Middle frontal gyrus (tissue), 1 donor: ENCODE data around the gene SDHA.
A peak's percentile ranks its signal among the peaks of the same experiment; 100 is the strongest.

Experiments
- DNase-seq: peaks from one replicate; pipeline ENCODE4 v3.0.0-alpha.2; 2015; ENCODE audit warnings: low spot score; ENCODE audit errors: extremely low spot score

The SDHA gene

GRCh38 chr5:185095-186070 lies 32.7 kb upstream of the SDHA start:
- no peak for DNase-seq

DNA sequence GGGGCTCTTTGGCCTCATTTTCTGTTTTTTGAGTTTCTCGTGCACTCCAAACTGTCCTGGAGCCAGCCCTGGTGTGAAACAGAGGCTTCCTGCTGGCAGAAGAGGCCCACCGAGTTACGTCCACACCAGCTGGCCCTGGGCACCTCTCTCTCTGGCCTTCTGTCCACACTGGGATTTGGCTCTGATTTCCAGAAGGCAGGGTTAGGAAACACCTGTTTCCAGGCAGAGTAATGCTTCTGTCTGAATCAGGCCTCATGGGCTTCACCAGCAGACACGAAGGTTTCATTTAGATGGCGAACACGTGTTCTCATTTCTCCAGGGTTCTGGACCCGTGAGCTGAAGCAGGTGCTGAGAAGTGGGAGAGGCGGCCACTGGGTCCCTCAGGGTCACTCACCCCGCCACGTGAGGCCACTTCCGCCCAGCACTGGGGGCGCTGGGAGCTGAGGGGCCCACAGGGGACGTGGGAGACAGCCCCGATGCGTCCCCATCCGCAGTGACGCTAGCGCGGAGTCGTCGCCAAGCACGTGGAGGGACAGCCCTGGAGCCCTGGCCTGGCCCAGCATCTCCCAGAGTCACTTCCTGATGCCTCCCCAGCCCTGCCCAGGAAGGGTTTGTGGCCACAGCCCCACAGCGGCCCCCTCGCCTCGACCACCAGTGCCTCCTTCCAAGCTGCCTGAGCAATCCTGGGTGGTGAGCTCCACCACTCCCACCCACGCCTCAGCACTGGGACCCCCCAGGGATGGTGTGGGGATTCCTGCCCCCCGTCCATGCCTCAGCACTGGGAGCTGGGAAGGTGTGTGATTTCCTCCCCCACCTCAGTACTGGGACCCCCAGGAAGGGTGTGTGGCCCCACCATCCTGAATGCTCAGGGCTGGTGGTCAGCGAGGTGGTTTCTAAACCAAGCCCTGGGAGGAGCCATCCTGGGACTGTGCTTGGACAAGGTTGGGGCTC lies 31.8 kb upstream of the SDHA start:
- no peak for DNase-seq

DNA sequence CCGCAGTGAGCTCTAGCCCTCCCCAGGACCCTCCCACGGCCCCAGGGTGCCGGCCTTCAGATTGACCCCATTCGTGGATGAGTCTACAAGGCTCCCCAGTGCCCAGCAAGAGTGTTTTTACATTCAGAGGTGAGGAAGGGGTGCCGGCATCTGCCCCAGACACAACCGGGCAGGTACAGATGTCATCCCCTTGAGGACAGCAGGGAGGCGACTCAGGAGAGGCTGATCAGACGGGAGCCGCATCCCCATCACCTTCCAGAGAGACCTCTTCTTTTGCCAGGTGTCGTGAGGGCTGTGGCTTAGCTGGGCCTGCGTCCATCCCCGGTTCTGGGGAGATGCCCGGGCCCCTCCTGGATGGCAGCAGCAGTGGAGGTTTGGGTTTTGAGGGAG lies 31.1 kb upstream of the SDHA start:
- DNase-seq, result no peak

DNA sequence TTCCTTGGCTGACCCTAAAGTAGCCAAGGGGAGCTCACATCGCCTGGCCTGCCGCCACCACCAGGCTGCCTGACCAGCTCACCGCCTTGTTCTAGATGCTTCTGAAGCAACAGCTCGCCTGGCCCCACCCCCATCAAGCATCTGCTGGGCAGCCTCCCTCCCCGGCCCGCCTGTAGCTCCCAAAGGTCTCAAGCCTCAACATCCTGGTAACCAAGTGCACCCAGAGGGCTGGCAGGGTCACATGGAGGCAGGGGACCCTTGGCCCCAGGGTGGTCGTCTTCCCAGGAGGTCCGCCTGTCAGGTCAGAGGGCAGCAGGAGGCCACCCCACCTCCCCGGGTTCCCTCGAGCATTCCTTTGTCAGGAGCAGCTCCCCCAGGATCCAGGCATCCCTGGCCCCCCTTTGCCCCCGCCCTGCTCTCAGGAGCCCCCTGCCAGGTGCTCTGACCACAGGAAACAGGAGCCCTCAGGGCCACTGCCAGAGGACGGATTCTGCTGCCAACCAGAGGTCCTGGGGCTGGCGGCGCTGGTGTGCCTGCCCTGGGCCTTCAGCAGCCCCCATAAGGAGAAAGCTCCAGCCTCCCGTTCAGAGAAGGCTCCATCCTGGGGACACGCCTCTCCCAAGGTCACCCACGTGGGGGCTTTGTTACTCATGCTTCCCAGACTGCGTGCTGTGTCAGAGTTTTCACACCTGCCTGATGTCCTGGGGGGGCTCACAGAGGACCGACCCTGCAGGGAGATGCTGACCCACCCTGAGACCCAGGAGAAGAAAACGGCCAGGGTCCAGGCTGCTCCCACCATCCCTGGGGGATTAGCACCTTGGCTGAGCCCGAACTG lies 30.3 kb upstream of the SDHA start:
- DNase-seq, result no peak

- peak; percentile 50 for DNase-seq
Measured at GRCh38 chr5:188488-189481, 29.3 kb upstream of the SDHA start.

DNA sequence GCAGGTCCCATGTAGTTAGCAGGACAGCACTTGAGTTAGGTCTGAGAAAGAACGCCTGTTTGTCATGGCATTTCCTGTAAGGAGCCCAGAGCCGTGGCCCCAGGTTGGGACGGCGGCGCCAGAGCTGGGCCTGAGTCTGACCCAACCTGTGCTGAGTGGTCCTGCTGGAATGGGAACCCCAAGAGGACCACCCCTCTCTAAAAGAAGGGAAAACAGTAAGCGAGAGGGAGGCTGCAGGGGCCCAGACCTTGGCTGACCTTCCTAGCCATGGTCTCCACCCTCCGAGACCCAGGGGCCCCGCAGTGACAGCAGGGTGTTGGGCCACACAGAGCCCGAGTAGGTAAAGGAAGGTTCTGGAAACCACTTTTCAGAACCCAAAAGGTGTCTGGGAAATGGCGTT lies 28.6 kb upstream of the SDHA start:
- no peak for DNase-seq

DNA sequence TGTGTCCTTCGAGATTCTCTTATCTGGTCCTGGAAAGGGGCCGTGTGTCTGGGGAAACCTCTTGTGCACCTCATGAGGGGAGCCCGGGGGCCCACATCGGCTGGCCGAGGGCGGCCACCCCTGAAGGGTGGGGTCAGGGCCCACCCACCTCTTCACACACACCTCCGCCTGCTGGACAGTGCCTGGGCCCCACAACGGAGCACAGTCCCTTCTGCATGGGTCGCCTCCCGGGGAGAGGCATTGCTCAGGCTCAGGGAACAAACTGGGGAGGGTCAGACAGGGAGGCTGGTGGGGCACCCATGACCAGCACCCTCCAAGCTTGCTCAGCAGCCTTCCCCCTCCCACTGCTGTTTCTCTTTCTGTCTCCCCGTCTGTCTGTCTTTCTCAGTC lies 28.1 kb upstream of the SDHA start:
- DNase-seq, result no peak

GRCh38 chr5:190366-191035 lies 27.6 kb upstream of the SDHA start:
- no peak for DNase-seq

GRCh38 chr5:191036-191948 lies 26.8 kb upstream of the SDHA start, which contains the start of gene LRRC14B:
Gene LRRC14B, plus strand, starts transcription at chr5:191495. Its CDS starts 44 bp downstream, at chr5:191539.
- no peak for DNase-seq

DNA sequence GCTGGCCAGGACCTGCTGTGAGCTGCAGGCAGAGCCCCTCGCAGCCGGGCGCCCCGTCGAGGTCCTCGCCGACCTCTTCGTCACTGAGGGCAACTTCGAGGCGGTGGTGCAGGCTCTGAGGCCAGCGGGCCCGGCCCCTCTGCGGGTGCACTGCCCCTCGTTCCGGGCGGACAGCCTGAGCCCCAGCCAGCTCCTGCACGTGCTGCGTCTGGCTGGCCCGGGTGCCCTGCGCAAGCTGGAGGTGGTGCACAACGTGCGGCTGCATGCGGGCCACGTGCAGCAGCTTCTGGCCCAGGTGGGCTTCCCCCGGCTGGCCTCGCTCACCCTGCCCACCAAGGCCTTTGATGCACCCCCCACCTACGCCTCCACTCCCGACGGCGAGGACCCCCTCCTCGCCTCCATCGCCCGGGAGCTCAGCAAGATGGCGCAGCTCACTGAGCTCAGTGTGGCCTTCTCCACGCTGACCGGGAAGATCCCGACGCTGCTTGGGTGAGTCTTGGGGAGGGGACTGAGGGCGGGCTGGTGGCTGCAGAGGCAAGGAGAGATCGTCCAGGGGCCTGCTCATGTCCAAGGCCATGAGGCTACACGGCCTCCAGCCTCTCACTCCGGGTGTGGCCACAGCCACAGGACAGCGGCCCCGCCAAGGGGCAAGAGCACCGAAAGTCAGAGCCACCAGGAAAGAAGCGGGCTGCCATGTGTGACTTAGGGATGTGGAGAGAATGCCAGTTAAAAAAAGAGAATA lies 26.0 kb upstream of the SDHA start:
- DNase-seq, result no peak

- DNase-seq, result no peak
Measured at GRCh38 chr5:192691-192969, 25.5 kb upstream of the SDHA start.

DNA sequence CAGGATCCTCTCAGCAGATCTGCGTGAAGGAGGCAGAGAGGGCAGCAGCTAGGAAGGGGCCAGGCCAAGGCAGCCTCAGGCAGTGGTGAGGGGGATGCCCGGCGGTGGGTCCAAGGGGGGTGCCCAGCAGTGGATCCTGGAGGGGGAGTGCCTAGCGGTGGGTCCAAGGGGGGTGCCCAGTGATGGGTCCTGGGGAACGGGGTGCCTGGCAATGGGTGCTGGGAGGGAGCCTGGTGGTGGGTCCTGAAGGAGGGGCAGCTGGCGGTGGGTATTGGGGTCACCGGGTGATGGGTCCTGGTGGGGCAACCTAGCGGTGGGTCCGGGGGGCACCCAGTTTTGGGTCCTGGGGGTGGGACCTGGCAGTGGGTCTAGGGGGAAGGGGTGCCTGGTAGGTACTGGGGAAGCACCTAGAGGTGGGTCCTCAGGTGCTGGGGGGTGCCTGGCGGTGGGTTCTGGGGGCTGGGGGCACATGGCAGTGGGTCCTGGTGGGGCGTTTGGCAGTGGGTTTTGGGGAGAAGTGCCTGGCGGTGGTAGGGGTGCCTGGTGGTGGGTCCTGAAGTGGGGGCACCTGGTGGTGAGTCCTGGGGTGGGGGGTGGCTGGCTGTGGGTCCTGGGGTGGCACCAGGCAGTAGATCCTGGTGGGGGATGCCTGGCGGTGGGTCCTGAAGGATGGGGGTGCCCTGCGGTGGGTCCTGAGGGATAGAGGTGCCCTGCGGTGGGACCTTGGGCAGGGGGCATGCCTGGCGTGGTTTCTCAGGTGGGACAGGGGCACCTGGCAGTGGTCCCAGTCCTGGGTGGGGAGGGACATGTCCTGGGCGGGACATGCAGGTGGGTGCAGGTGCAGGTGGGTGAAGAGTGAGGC lies 24.9 kb upstream of the SDHA start:
- DNase-seq, result no peak

DNA sequence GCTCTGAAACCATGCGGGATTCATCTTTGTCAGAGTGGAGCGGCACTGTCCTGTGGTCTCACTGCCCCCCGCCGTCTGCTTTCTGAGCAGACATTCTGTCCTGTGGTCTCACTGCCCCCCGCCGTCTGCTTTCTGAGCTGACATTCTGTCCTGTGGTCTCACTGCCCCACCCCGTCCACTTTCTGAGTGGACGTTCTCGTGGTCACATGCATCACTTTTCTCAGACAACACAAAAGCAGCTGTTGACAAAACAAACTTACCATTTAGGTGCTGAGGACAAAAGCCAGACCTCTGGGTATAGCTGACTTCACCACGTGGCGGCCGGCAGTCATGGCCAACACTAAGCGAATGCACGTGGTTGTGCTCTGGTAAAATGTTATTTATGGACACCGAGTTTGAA lies 24.0 kb upstream of the SDHA start:
- DNase-seq, result no peak

DNA sequence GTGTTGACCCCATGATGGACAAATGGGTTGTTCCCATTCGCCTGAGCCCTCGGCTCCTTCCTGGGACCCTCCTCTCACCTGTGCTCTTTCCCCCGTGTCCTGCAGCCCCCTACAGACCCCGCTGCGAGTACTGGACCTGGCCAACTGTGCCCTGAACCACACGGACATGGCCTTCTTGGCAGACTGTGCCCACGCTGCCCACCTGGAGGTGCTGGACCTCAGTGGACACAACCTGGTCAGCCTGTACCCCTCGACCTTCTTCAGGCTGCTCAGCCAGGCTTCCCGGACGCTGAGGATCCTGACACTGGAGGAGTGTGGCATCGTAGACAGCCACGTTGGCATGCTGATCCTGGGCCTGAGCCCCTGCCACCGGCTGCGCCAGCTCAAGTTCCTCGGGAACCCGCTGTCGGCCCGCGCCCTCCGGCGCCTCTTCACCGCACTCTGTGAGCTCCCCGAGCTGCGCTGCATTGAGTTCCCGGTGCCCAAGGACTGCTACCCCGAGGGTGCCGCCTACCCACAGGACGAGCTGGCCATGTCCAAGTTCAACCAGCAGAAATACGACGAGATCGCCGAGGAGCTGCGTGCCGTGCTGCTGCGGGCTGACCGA lies 23.4 kb upstream of the SDHA start:
- DNase-seq, result no peak

DNA sequence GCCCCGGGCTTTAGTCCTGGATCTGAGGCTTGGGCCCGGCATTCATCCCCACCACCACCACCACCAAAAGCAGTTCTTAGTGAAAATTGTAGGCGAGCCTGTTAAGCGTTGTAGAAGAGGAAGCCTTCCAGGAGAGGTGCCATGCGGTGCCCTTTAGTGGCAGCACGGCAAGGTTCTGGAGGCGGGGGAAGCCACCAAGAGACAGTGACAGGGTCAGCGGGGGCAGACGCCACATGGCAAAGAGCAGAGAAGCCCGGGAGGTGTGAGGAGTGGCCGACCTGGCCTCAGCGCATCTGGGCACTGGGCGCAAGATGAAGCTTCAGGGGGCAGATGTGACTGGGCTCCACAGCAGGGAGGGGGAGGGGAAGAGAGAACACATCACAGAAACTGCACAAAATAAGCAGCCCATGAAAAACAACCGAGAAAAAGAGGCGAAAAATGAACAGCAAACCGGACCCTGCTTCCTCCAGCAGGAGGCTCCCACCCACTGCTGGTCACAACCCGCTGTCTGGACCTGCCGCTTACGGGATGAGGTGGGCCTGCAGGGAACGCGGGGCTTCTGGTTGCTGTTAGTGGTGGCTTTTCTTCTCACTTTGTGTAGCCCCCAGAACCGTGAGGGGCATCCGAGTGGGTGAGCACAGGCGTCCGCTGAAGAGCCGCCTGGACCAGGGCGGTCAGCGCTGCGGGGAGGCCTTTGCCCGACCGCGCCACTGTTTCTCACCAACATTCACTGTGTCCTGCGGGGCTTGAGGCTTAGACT lies 22.5 kb upstream of the SDHA start:
- no peak for DNase-seq

GRCh38 chr5:196350-196749 lies 21.8 kb upstream of the SDHA start:
- DNase-seq, result no peak
